K562 (cell line): ENCODE results near the gene ZKSCAN5. TPM values are rescaled to one million over a fixed set of nuclear protein-coding genes. Genes with fewer than 3 reads are reported as not detected.
A peak's percentile ranks its signal among the peaks of the same experiment; 100 is the strongest.

Experiments
- GMEB1 ChIP-seq: fragments of 250-450 bp; sonication (Bioruptor Pico); IDR thresholded peaks from 2 replicates; pipeline ENCODE4 v1.4.0; 2020; ENCODE audit warnings: mild to moderate bottlenecking
- KAT2B ChIP-seq: IDR thresholded peaks from one replicate; pipeline ENCODE4 v1.6.1; 2012; ENCODE audit warnings: low read depth, mild to moderate bottlenecking, control low read depth, inconsistent platforms, low read length, moderate library complexity
- TFAM ChIP-seq: fragments of 250-450 bp; sonication (Bioruptor Pico); conservative IDR thresholded peaks from 2 replicates; pipeline ENCODE4 v1.5.0; 2021; ENCODE audit warnings: mild to moderate bottlenecking, moderate library complexity
- ZFP1 ChIP-seq: fragments of 450-650 bp; formaldehyde crosslinking; IDR thresholded peaks from 2 replicates; pipeline ENCODE4 v1.4.0; 2020; ENCODE audit warnings: mild to moderate bottlenecking, mixed read lengths
- ZNF121 ChIP-seq: sonication (generic); formaldehyde crosslinking; conservative IDR thresholded peaks from 2 replicates; pipeline ENCODE4 v1.8.0; 2022; ENCODE audit warnings: missing genetic modification reagents
- ZNF263 ChIP-seq: sonication (generic); formaldehyde crosslinking; IDR thresholded peaks from 2 replicates; pipeline ENCODE4 v1.8.0; 2022; ENCODE audit warnings: mild to moderate bottlenecking, missing genetic modification reagents, borderline replicate concordance
- ZNF395 ChIP-seq: fragments of 200-800 bp; sonication (Bioruptor generic); IDR thresholded peaks from 2 replicates; pipeline ENCODE4 v1.6.1; 2017; ENCODE audit warnings: missing genetic modification characterization, missing compliant biosample characterization
- ZNF699 ChIP-seq: fragments of 250-450 bp; sonication (Bioruptor Pico); IDR thresholded peaks from 2 replicates; pipeline ENCODE4 v1.8.0; 2021; ENCODE audit warnings: mild to moderate bottlenecking, moderate library complexity; ENCODE audit not compliant: insufficient replicate concordance
- polyA plus RNA-seq, 8 experiments: library from polyadenylated mRNA; depleted of rRNA in 4 of 8; stranded (reverse) in 5 of 8; unstranded in 3 of 8; fragments of >200 nt; fragmentation: Nextera tagmentation in 2 of 8; fragmentation: Illumina TruSeq in 1 of 8; extraction: Ambion mirVana in 2 of 8; extraction: Trizol in 1 of 8; gene quantifications; 2 replicates each; pipeline versions ENCODE4 v1.2.1 to v1.2.3, GENCODE V29; 2011 to 2014; ENCODE audit warnings: inconsistent platforms in 1 of 8, missing spikeins in 1 of 8
- total RNA-seq, 7 experiments: library from RNA; depleted of rRNA in 6 of 7; stranded (reverse); fragments of >200 nt in 6 of 7; fragmentation: Illumina TruSeq in 2 of 7; extraction: Trizol in 2 of 7; gene quantifications; 2 replicates each; pipeline versions ENCODE4 v1.2.1 to v1.2.3, GENCODE V29; 2011 to 2021; ENCODE audit warnings: low replicate concordance in 1 of 7

Gene ZKSCAN5
- total and polyA plus RNA-seq, 9 of the 15 experiments (the other 6 are each of a cell fraction or from before 2014, with no cell fraction given) = 4.2 to 19.0 (median 15.0) TPM

- no peak for TF ChIP-seq ZNF395
- TF ChIP-seq ZFP1 (CRISPR knock-in tag) = no peak
- TF ChIP-seq TFAM = no peak
- TF ChIP-seq KAT2B = no peak
- TF ChIP-seq GMEB1 (CRISPR knock-in tag) = no peak
- TF ChIP-seq ZNF263 = peak; percentile 53; the same call in 1 of the 2 replicates
- no peak for TF ChIP-seq ZNF699
- TF ChIP-seq ZNF121 (CRISPR knock-in tag) = no peak
Observed at GRCh38 chr7:99557940-99558305, 53.5 kb downstream of the ZKSCAN5 start (continued).
